OCI-LY7 (cell line): Measurements from ENCODE around the gene ZNF835. TPM values are rescaled to one million over a fixed set of nuclear protein-coding genes. Genes with fewer than 3 reads are reported as not detected.

Experiments used
- BruUV-seq: library from RNA; stranded (reverse); fragments of 400-500 nt; replicated peaks from 2 replicates; lab custom pipeline; 2021; lab: Mats Ljungman, UMichigan
- CTCF ChIA-PET: fragments of 300-600 bp; sonication (Branson Sonifier 250); formaldehyde crosslinking; loops from one replicate; lab custom pipeline; 2022; ENCODE audit warnings: antibody characterized with exemption; ENCODE audit not compliant: unreplicated experiment; lab: Charles Lee
- POLR2A ChIA-PET: fragments of 300-600 bp; sonication (Branson Sonifier 250); formaldehyde crosslinking; loops from one replicate; lab custom pipeline; 2022; ENCODE audit warnings: antibody characterized with exemption; lab: Charles Lee
- DNase-seq: peaks from one replicate; pipeline ENCODE4 v3.0.0-alpha.2; 2015; ENCODE audit warnings: low spot score
- H2AFZ ChIP-seq: fragments of 200-600 bp; sonication (generic), shearing (Covaris generic); 2 replicates; pipeline ENCODE4 v1.6.1; 2014; ENCODE audit warnings: mild to moderate bottlenecking, antibody characterized with exemption, low read length, moderate library complexity
- H3K27ac ChIP-seq: fragments of 200-600 bp; sonication (generic); 2 replicates; pipeline ENCODE4 v1.5.1; 2014; ENCODE audit warnings: mixed run types, low read depth, mild to moderate bottlenecking, moderate library complexity, low read length, inconsistent platforms; ENCODE audit not compliant: poor library complexity, severe bottlenecking
- H3K36me3 ChIP-seq: fragments of 200-600 bp; sonication (generic); 2 replicates; pipeline ENCODE4 v1.6.1; 2014; ENCODE audit warnings: mild to moderate bottlenecking, antibody characterized with exemption, low read length, moderate library complexity, mixed read lengths; ENCODE audit not compliant: insufficient read depth
- H3K4me1 ChIP-seq: fragments of 200-600 bp; sonication (generic); 2 replicates; pipeline ENCODE4 v1.5.1; 2014; ENCODE audit warnings: mild to moderate bottlenecking, low read length; ENCODE audit not compliant: insufficient read depth, poor library complexity, severe bottlenecking
- H3K4me2 ChIP-seq: fragments of 200-600 bp; sonication (generic); 2 replicates; pipeline ENCODE4 v1.6.1; 2014; ENCODE audit warnings: mild to moderate bottlenecking, low read length
- H3K4me3 ChIP-seq: fragments of 200-600 bp; sonication (generic); 2 replicates; pipeline ENCODE4 v1.5.1; 2014; ENCODE audit warnings: mild to moderate bottlenecking, low read depth, low read length; ENCODE audit not compliant: poor library complexity, severe bottlenecking
- H3K79me2 ChIP-seq: fragments of 200-600 bp; sonication (generic); 2 replicates; pipeline ENCODE4 v1.6.1; 2016; ENCODE audit warnings: low read depth, mild to moderate bottlenecking, low read length, moderate library complexity, mixed read lengths; ENCODE audit not compliant: insufficient read depth
- H3K9me2 ChIP-seq: fragments of 200-600 bp; sonication (generic); 2 replicates; pipeline ENCODE4 v1.6.1; 2016; ENCODE audit warnings: mild to moderate bottlenecking, low read length, mixed read lengths; ENCODE audit not compliant: insufficient read depth
- H3K9me3 ChIP-seq: fragments of 200-600 bp; sonication (generic); 2 replicates; pipeline ENCODE4 v1.6.1; 2014; ENCODE audit warnings: mild to moderate bottlenecking, mixed run types, low read length, mixed read lengths
- H4K20me1 ChIP-seq: fragments of 200-600 bp; sonication (generic); 2 replicates; pipeline ENCODE4 v1.6.1; 2014; ENCODE audit warnings: mild to moderate bottlenecking, antibody characterized with exemption, low read length, moderate library complexity, mixed read lengths; ENCODE audit not compliant: insufficient read depth
- EZH2phosphoT487 ChIP-seq: fragments of 200-600 bp; sonication (generic); IDR thresholded peaks from 2 replicates; pipeline ENCODE4 v1.6.1; 2018; ENCODE audit warnings: low read depth, borderline replicate concordance, mild to moderate bottlenecking, mixed run types, antibody characterized with exemption, low read length, moderate library complexity, mixed read lengths
- intact Hi-C: fragments of 100-400 bp; cut with micrococcal nuclease; formaldehyde crosslinking; loops from one replicate; pipeline ENCODE4 v1.10.0; 2022; ENCODE audit not compliant: unreplicated experiment
- total RNA-seq, 2 experiments: library from RNA; depleted of rRNA in 1 of 2; stranded (reverse); fragments of >200 nt in 1 of 2; shearing (Covaris generic) in 1 of 2; gene quantifications; 2 replicates each; pipeline ENCODE4 v1.2.3, GENCODE V29; 2014 to 2022
- TF ChIP-seq, protein P1 (sequence below): fragments of 200-600 bp; sonication (generic); conservative IDR thresholded peaks from 2 replicates; pipeline ENCODE4 v1.5.1; 2014; ENCODE audit warnings: mild to moderate bottlenecking, antibody characterized with exemption, low read length, moderate library complexity, mixed read lengths

ZNF835 gene
- total RNA-seq, 2 experiments from 2014 or later = not detected

DNA sequence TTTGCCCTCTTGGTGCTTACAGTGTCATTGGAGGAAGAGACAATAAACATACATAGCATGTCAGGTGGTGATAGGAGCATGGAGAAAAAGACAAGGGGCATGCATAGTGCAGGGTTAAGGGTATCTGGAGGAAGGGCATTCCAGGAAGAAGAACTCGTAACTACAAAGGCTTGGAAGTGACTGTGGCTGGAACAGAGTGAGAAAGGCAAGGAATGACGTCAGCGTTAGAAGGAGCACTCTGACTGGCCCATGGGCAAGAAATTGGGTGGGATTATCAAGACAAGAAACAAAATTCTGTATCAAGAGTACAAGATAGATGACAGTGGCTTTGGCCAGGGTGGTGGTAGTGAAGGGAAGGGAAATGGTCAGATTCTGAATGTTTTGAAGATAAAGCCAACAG is 17.4 kb downstream of the ZNF835 start:
- no peak overlapping the region for H3K27ac ChIP-seq
- H2AFZ ChIP-seq = no peak overlapping the region
- H3K9me3 ChIP-seq = no peaks in the 10 kb centered on the region
- CTCF ChIA-PET = no interaction called here
- no peak overlapping the region for H3K4me3 ChIP-seq
- no TSS peak for BruUV-seq
- no peak for TF ChIP-seq EZH2phosphoT487
- TF ChIP-seq, protein P1, sequence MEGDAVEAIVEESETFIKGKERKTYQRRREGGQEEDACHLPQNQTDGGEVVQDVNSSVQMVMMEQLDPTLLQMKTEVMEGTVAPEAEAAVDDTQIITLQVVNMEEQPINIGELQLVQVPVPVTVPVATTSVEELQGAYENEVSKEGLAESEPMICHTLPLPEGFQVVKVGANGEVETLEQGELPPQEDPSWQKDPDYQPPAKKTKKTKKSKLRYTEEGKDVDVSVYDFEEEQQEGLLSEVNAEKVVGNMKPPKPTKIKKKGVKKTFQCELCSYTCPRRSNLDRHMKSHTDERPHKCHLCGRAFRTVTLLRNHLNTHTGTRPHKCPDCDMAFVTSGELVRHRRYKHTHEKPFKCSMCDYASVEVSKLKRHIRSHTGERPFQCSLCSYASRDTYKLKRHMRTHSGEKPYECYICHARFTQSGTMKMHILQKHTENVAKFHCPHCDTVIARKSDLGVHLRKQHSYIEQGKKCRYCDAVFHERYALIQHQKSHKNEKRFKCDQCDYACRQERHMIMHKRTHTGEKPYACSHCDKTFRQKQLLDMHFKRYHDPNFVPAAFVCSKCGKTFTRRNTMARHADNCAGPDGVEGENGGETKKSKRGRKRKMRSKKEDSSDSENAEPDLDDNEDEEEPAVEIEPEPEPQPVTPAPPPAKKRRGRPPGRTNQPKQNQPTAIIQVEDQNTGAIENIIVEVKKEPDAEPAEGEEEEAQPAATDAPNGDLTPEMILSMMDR = no peak
- no peak overlapping the region for H3K4me2 ChIP-seq
- intact Hi-C loops = no loop called here
- no peaks in the 10 kb centered on the region for H3K9me2 ChIP-seq
- H3K4me1 ChIP-seq = no peaks in the 10 kb centered on the region
- no peaks in the 10 kb centered on the region for H3K79me2 ChIP-seq
- DNase-seq = no peak
- POLR2A ChIA-PET = no interaction called here
- H4K20me1 ChIP-seq = no peaks in the 10 kb centered on the region
- H3K36me3 ChIP-seq = no peaks in the 10 kb centered on the region

DNA sequence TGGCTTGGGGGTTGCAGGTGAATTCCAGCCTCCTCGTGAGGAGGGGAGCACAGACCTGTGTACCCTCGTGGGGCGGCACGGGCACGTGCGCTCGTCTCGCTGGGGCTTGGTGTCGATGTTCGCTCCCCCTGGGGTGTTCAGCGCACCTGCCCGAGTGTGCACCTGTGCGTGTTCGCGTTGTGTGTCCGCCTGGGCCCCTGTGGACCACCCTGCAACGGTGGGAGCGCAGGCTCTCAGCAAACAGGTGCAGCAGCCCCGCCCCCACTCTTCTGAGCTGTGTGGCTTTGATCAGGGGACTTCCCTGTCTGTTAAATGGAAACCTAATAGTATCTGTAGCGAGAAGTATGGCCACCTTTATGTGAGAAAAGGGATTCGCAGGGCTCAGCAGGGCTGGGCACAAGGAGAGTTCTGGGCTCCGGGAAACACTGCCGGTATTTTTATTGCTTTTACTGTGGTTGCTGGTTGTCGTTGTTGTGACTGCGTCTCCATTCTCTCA is 28.0 kb downstream of the ZNF835 start:
- Histone ChIP-seq H3K4me1 (no peaks in the 10 kb centered on the region), H2AFZ (no peak overlapping the region), H3K36me3 (no peaks in the 10 kb centered on the region), H3K9me3 (no peaks in the 10 kb centered on the region), H4K20me1 (no peaks in the 10 kb centered on the region), H3K4me3 (no peak overlapping the region), H3K9me2 (no peaks in the 10 kb centered on the region), H3K79me2 (no peaks in the 10 kb centered on the region), H3K4me2 (no peak overlapping the region), H3K27ac (no peak overlapping the region)
- POLR2A ChIA-PET = no interaction called here
- CTCF ChIA-PET = no interaction called here
- no peak for TF ChIP-seq EZH2phosphoT487
- TF ChIP-seq, protein P1 = no peak
- intact Hi-C loops = no loop called here
- no peak for DNase-seq
- no TSS peak for BruUV-seq

DNA sequence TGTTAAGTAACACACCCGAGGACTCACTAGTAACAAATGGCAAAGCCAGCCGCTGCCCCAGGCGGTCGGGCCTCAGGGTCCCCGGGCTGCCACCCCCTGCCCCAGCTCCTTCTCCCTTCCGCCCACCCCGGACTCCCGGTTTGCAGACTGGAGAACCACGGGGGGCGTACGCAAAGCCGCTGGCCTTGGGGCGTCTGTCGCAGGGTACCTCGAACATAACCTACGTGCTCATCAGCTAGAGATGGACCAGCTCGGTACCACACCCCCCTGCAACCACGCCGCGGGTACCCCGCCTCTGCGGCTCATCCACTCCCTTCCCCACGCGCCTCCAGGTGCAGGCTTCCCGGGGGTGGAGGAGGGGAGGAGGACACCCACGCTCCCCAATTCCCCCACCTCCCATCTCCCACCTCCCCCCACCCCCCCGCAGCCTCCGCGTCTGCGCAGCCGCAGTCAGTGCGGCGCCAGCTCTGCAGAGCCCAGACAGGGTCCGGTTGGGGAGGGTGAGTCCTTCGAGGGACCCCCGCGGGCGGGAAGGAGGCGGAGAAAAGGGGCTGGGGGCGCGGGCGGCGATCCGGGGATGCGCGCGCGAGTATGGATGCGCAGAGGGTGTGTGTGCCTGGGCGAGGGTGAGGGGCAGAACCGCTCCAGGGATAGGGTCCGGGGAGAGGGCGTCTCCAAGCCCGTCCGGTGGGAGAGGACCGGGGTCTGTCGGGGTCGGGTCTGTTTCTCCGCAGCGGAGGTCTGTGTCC is 28.7 kb downstream of the ZNF835 start, which contains the start of gene SMIM17:
Gene SMIM17, plus strand, starts transcription at position 449 of the 749 bp plus-strand sequence. CDS start 2,509 bp downstream, outside the sequence.
- Histone ChIP-seq H4K20me1 (no peaks in the 10 kb centered on the region), H3K9me2 (no peaks in the 10 kb centered on the region), H3K4me1 (no peaks in the 10 kb centered on the region), H3K4me2 (no peak within 1 kb of the TSS), H2AFZ (no peak within 1 kb of the TSS), H3K4me3 (no peak within 1 kb of the TSS), H3K9me3 (no peaks in the 10 kb centered on the region), H3K36me3 (no peaks in the 10 kb centered on the region), H3K27ac (no peak within 1 kb of the TSS), H3K79me2 (no peaks in the 10 kb centered on the region)
- CTCF ChIA-PET = no interaction called here
- intact Hi-C loops = no loop called here
- TF ChIP-seq, protein P1 = no peak
- no peak for TF ChIP-seq EZH2phosphoT487
- POLR2A ChIA-PET = no interaction called here
- no peak for DNase-seq
- BruUV-seq = no TSS peak
